ENCODE measurements around the gene DAPL1.

The DAPL1 gene

GRCh38 chr2:158777077-158777476, 18.0 kb upstream of the DAPL1 start:
- no peak for DNase-seq (ENCODE audit: low spot score)

DNA sequence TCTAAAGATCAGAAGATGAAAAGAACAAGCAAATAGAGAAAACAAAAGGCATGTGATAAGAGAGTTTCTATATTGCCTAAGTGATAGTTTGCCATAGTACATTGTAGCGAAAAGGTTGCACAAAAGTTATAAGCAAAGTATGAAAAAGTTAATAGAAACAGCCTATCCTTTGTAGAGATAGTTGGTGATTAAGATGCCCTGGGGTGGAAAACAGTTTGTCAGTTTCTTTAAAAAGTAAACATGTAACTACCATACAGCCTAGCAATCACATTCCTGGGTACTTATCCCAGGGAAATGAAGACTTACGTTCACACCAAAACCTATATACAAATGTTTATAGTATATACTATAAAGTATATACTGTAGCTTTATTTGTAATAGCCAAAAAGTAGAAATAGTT, 16.9 kb upstream of the DAPL1 start:
- no peak for DNase-seq (ENCODE audit: low spot score)

GRCh38 chr2:158779621-158780020, 15.5 kb upstream of the DAPL1 start:
- DNase-seq (ENCODE audit: low spot score): no peak

DNA sequence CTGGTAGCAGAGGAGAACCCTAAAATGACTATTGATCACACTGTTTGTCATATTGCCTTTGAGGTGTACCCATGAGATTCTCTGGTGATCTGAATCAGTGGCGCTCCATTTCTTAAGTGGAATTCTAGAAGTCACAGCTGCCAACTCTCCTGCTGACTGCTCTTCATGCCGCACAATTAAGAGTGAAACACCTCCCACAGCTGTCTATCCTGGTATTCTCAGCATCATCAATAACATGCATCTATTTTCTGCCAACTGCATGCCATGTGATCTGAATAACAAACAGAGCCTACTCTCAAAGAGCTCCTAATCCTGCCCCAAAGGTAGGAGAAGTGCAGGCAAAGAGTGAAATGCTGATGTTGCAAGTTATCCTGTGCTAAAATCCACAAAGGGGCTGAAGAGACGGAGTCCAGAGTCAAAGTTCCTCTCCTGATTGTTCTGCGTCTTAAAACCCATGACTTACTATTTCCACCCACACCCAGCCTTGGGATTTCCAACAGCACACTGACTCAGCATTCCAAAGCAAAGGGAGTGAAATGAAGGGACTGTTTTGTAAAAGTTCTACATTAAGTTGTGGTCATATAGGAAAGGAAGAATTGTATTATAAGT, 13.7 kb upstream of the DAPL1 start:
- no peak for DNase-seq (ENCODE audit: low spot score)

GRCh38 chr2:158782136-158782535, 13.0 kb upstream of the DAPL1 start:
- no peak for DNase-seq (ENCODE audit: low spot score)

GRCh38 chr2:158782616-158783015, 12.5 kb upstream of the DAPL1 start:
- DNase-seq (ENCODE audit: low spot score): no peak

GRCh38 chr2:158783923-158784322, 11.2 kb upstream of the DAPL1 start:
- no peak for DNase-seq (ENCODE audit: low spot score)

- no peak for DNase-seq (ENCODE audit: low spot score)
Measured at GRCh38 chr2:158786897-158787296, 8.2 kb upstream of the DAPL1 start.

GRCh38 chr2:158788951-158789350, 6.2 kb upstream of the DAPL1 start:
- DNase-seq (ENCODE audit: low spot score): no peak

GRCh38 chr2:158796652-158797051, 1.5 kb downstream of the DAPL1 start:
- no peak for DNase-seq (ENCODE audit: low spot score)

DNA sequence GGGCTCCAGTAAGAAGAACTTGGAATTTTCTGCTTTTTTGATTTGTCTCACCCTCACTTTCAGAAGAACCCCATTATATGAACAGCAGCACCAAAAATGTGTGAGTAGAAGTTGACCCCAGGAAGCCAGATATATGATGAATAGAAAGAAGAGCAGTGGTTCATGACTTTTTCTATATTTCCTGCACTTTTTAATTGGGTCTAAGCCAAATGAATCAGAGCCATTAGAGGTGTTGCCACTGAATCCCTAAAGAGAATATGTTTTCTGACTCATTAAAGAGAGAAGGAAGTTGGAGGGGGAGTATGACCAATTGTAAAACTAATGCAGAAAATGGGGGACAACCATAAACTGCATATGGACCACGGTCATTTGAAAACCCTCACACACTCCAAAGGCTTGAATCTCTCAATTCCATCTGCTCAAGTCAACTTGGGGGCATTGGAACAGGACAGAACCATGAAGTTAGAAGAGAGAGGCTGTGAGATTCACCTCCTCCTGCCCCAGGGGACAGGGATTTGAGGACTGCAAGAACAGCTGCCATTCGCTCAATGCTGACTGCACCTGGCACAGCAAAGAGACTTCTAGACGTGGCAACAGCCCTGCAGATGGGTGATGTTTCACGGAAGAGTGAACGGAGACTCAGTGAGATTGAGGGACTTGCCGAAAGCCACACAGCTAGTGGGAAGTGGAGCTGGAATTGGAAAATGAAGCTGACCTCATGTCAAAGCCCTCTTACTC, 3.0 kb downstream of the DAPL1 start:
- DNase-seq (ENCODE audit: low spot score): no peak

GRCh38 chr2:158799181-158799580, 4.1 kb downstream of the DAPL1 start:
- no peak for DNase-seq (ENCODE audit: low spot score)

DNA sequence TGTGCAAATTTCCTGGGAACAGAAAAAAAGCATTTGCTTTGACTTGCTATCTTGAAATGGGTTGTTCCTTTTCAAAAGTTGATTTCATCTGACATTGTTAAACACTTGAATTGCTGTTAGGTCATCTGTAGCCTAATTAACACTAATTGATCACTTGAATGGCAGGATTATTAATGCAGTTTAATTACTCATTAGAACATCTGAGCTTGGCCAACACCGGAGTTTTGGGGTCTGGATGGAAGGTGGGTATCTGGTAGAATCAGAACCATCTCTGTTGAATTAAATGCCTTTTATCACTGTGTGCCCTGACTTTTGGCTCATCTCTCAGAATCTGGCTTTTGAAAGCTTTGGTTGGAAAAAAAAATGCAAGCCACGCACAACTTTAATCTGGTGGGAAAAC, 8.4 kb downstream of the DAPL1 start:
- DNase-seq (ENCODE audit: low spot score): no peak

DNA sequence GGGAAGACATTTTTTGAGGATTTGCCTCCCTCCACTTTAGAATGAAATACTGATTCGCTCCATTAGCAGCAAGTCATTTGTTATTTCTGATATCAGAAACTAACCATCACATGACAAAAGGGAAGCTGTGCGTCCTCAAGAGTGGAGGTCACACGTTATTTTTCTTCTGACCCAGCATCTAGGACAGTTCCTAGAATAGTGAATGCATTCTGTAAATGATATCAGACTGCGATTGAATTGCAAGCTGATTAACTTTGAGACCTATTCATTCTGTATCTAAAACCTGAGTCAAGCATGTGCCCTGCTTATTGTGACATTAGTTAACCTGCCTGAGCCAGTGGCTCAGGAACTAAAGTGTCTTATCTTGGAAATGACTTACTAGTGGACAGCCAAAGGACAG, 10.1 kb downstream of the DAPL1 start:
- DNase-seq (ENCODE audit: low spot score): no peak

- DNase-seq (ENCODE audit: low spot score): no peak
Measured at GRCh38 chr2:158805936-158806335, 10.8 kb downstream of the DAPL1 start.

- no peak for DNase-seq (ENCODE audit: low spot score)
Measured at GRCh38 chr2:158806941-158807340, 11.8 kb downstream of the DAPL1 start.

GRCh38 chr2:158808426-158808825, 13.3 kb downstream of the DAPL1 start:
- DNase-seq (ENCODE audit: low spot score): no peak

- DNase-seq (ENCODE audit: low spot score): no peak
Measured at GRCh38 chr2:158809816-158810215, 14.7 kb downstream of the DAPL1 start.

GRCh38 chr2:158810731-158811460, 15.8 kb downstream of the DAPL1 start:
- DNase-seq (ENCODE audit: low spot score): no peak

DNA sequence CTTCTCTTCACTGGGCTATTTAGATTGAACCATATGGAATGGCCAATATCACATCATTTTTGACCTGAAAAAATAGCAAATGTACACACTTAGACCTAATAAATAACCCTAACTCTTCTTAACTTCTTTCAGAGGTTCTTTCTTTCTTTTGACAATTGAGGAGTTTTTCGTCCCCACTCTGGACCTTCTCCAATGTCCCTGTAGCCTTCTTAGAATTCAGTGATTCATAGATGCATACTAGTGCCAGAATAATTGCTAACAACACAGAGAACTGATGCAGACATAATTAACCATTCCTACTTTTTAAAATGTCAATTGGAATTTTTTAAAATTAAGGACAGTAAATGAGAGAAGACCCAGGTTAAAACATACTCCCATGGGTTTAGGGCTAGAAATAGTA, 20.0 kb downstream of the DAPL1 start:
- DNase-seq (ENCODE audit: low spot score): no peak

GRCh38 chr2:158815658-158816057, 20.5 kb downstream of the DAPL1 start:
- no peak for DNase-seq (ENCODE audit: low spot score)

- DNase-seq (ENCODE audit: low spot score): no peak
Measured at GRCh38 chr2:158817588-158817987, 22.5 kb downstream of the DAPL1 start.

GRCh38 chr2:158818511-158818910, 23.4 kb downstream of the DAPL1 start:
- no peak for DNase-seq (ENCODE audit: low spot score)
